Measurements from ENCODE around the gene BRD1. TPM values are rescaled to one million over a fixed set of nuclear protein-coding genes. Genes with fewer than 3 reads are reported as not detected.

The BRD1 gene
- total RNA-seq (10 to 100 TPM; 36.4 to 51.5 TPM), polyA plus RNA-seq (10 to 100 TPM; 16.6 to 19.8 TPM)
- long read RNA-seq, donor 1, partial matches to known transcripts, result 16 of 17 reads
- long read RNA-seq, donor 1, other reads (novel, unspliced or antisense), result 0 of 17 reads
- long read RNA-seq, donor 2, result 0 reads
- long read RNA-seq, donor 3, partial matches to known transcripts, result 12 of 12 reads
- long read RNA-seq, donor 3, other reads (novel, unspliced or antisense), result 0 of 12 reads
- long read RNA-seq, donor 4, partial matches to known transcripts, result 11 of 12 reads
- long read RNA-seq, donor 4, other reads (novel, unspliced or antisense), result 0 of 12 reads
- long read RNA-seq, donor 5, result 0 reads

DNA sequence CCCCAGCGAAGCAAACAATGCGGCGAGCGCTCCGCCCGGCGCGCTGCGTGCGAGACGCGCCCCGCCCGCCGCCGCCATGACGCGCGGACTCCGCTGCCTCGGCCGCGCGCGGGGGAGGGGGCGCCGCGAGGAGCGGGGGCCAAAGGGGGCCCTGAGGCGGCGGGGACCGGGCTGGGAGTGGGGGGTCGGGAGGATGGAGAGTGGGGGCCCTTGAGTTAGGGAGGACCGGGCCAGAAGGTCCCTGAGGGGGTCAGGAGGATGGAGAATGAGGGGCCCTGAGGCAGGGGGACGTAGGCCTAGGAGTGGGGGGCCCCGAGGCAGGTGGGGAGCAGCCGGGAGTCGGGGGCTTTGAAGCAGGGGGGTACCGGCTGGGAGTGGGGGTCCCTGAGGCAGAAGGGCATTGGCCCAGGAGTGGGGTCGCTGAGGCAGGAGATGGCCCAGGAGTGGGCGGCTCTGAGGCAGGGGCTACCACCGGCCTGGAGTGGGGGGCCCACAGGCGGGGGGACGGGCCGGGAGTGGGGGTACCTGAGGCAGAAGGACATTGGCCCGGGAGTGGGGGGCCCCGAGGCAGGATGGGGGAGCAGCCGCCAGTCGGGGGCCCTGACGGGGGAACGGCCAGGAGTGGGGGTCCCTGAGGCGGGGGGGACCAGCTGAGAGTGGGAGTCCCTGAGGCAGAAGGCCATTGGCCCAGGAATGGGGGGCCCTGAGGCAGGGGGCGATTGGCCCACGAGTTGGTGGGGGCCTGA lies at the start of gene BRD1:
TSS of gene BRD1 (minus strand) at position 21 of the 746 bp plus-strand sequence. CDS start 3,556 bp downstream, outside the sequence.
- WGBS, 2 donors, result 14 to 18% methylated on average over 43 to 54 of the region's 54 CpGs
- Histone ChIP-seq H3K4me1 (ENCODE audit: control insufficient read depth in 5 of 5, insufficient read depth in 5 of 5, low read length in 5 of 5) (peaks cover 0 to 24% (median 19%) of the 10 kb centered on the region in 5 donors), H3K4me3 (peak within 1 kb of the TSS; percentile 72), H3K27me3 (ENCODE audit: control insufficient read depth in 3 of 3, insufficient read depth in 3 of 3, low read length in 2 of 3) (no peaks in the 10 kb centered on the region), H3K36me3 (ENCODE audit: control insufficient read depth in 4 of 4, insufficient read depth in 4 of 4, low read length in 4 of 4) (peaks cover 5 to 16% (median 11%) of the 10 kb centered on the region in 4 donors), H3K27ac (ENCODE audit: low read depth in 1 of 2, low read length in 1 of 2) (peak within 1 kb of the TSS; percentile 87 to 88), H3K9ac (ENCODE audit: insufficient read depth in 1 of 2, low read length in 2 of 2) (peak within 1 kb of the TSS; percentile 47 to 68), H3K9me3 (ENCODE audit: control insufficient read depth in 4 of 4, insufficient read depth in 3 of 4, low read length in 3 of 4) (peaks cover 0 to 8% (median 1%) of the 10 kb centered on the region in 4 donors)
- ATAC-seq (ENCODE audit: insufficient read depth, low FRiP score) (peak; percentile 81), DNase-seq (peak; percentile 68 to 83 (median 70))
- TF ChIP-seq, protein P1, sequence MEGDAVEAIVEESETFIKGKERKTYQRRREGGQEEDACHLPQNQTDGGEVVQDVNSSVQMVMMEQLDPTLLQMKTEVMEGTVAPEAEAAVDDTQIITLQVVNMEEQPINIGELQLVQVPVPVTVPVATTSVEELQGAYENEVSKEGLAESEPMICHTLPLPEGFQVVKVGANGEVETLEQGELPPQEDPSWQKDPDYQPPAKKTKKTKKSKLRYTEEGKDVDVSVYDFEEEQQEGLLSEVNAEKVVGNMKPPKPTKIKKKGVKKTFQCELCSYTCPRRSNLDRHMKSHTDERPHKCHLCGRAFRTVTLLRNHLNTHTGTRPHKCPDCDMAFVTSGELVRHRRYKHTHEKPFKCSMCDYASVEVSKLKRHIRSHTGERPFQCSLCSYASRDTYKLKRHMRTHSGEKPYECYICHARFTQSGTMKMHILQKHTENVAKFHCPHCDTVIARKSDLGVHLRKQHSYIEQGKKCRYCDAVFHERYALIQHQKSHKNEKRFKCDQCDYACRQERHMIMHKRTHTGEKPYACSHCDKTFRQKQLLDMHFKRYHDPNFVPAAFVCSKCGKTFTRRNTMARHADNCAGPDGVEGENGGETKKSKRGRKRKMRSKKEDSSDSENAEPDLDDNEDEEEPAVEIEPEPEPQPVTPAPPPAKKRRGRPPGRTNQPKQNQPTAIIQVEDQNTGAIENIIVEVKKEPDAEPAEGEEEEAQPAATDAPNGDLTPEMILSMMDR (IDR thresholded peaks at IDR 0.05; ENCODE audit: control extremely low read depth, extremely low read depth), result no peak

DNA sequence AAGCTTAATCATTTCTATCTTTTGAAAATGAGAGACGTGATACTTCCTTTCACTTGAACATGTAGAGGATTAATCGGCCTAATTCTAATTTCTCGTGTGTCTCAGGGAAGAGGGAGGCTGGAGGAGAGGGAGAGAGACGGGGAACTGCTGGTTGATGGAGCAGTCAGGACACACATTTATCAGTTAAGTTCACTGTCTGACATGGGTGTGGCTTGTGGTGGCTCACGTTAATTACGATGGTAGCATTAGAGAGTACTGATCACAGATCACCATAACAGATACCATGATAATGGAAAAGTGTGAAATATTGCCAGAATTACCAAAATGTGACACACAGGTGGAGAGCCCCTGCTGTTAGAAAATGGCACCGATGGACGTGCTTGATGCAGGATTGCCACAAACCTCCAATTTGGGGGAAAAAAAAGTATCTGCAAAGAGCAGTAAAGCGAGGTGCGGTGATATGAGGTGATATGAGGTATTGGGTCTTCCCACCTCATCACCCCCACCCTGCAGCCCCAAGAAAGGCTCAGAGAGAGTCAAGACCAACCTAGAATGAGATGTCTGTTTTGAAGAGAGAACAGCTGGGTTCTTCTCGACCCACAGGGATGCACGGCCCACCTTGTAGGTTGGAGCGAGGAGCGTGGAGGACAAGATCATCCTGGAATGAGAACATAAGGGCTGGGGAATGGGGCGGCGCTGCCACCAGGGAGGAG lies 45.7 kb upstream of the BRD1 start:
- Histone ChIP-seq H3K4me1 (ENCODE audit: control insufficient read depth in 5 of 5, insufficient read depth in 5 of 5, low read length in 5 of 5) (no peaks in the 10 kb centered on the region), H3K9ac (ENCODE audit: insufficient read depth in 1 of 2, low read length in 2 of 2) (no peak overlapping the region), H3K27me3 (ENCODE audit: control insufficient read depth in 3 of 3, insufficient read depth in 3 of 3, low read length in 2 of 3) (no peaks in the 10 kb centered on the region), H3K36me3 (ENCODE audit: control insufficient read depth in 4 of 4, insufficient read depth in 4 of 4, low read length in 4 of 4) (peaks cover 0 to 31% (median 5%) of the 10 kb centered on the region in 4 donors), H3K4me3 (no peak overlapping the region), H3K27ac (ENCODE audit: low read depth in 1 of 2, low read length in 1 of 2) (no peak overlapping the region), H3K9me3 (ENCODE audit: control insufficient read depth in 4 of 4, insufficient read depth in 3 of 4, low read length in 3 of 4) (peaks cover 0 to 9% (median 6%) of the 10 kb centered on the region in 4 donors)
- WGBS, 2 donors, result 87 to 94% methylated on average over 15 to 16 of the region's 16 CpGs
- DNase-seq (no peak), ATAC-seq (ENCODE audit: insufficient read depth, low FRiP score) (no peak)
- TF ChIP-seq, protein P1 (IDR thresholded peaks at IDR 0.05; ENCODE audit: control extremely low read depth, extremely low read depth), result no peak

DNA sequence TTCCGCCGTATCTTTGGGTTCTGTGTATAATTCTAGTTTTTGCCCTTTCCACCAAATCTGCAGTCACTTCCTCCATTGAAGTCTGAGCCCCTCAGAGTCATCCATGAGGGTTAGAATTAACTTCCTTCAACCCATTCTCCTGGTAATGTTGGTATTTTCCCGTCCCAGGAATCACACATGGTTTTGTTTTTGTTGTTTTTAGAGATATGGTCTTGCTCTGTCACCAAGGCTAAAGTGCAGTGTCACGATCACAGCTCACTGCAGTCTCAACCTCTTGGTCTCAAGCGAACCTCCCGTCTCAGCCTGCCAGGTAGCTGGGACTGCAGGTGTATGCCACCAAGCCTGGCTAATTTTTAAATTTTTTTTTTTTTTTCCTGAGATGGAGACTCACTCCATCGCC lies 44.7 kb upstream of the BRD1 start:
- H3K4me3 ChIP-seq, result no peak overlapping the region
- no peak overlapping the region for H3K9ac ChIP-seq (ENCODE audit: insufficient read depth in 1 of 2, low read length in 2 of 2)
- TF ChIP-seq, protein P1 (IDR thresholded peaks at IDR 0.05; ENCODE audit: control extremely low read depth, extremely low read depth), result no peak
- H3K27me3 ChIP-seq (ENCODE audit: control insufficient read depth in 3 of 3, insufficient read depth in 3 of 3, low read length in 2 of 3), result no peaks in the 10 kb centered on the region
- DNase-seq (no peak), ATAC-seq (ENCODE audit: insufficient read depth, low FRiP score) (no peak)
- WGBS, 2 donors, result 92 to 95% methylated on average over 7 of the region's 7 CpGs
- peaks cover 0 to 12% (median 8%) of the 10 kb centered on the region in 4 donors for H3K9me3 ChIP-seq (ENCODE audit: control insufficient read depth in 4 of 4, insufficient read depth in 3 of 4, low read length in 3 of 4)
- no peaks in the 10 kb centered on the region for H3K4me1 ChIP-seq (ENCODE audit: control insufficient read depth in 5 of 5, insufficient read depth in 5 of 5, low read length in 5 of 5)
- peaks cover 4 to 28% (median 4%) of the 10 kb centered on the region in 4 donors for H3K36me3 ChIP-seq (ENCODE audit: control insufficient read depth in 4 of 4, insufficient read depth in 4 of 4, low read length in 4 of 4)
- no peak overlapping the region for H3K27ac ChIP-seq (ENCODE audit: low read depth in 1 of 2, low read length in 1 of 2)

All from lung (tissue), 16 donors.